Measurements from ENCODE around the gene COL8A2.
A peak's percentile ranks its signal among the peaks of the same experiment; 100 is the strongest.

The COL8A2 gene

GRCh38 chr1:36135330-36135667 lies 10.3 kb upstream of the COL8A2 start:
- peak in 1 of 6 experiments; percentile 5 for DNase-seq

DNA sequence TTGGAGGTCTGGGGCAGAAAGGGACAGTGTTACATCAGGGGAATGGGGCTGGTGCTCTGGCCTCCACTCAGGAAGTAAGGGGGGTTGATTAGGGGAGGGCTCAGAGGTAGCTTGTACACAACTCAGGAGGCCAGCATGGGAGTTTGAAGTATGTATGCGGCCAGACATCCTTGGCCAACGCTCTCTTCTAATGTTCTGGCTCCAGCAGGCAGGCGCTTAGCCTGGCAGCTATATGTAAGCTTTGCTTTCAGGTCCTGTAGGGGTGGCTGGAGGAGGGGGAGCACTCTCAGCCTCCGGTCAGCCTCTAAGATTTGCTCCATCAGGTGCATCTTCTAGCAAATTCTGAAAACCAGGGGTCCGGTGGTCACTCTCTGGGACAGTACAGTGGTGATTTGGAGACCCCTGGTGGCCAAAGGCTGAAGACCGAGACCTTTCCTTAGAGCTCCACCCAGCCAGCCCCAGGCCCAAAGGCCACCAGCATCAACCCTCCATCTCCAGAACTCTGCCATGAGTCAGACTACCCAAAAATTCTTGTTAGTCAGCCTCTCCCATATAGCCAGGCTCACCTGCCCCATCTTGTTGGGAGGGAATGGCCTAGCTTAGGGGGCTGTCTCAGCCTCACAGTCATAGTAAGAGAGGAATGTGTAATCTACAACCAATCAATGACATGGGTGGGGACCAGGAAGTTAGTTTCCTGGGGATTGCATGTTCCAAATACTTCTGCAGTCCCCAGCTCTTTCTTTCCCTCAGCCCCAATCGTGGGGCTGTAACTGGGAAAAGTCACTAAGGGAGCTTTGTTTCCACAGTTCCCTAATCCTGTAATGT lies 9.7 kb upstream of the COL8A2 start:
- DNase-seq, result peak in 5 of 6 experiments; percentile 6 to 25 (median 16)

DNA sequence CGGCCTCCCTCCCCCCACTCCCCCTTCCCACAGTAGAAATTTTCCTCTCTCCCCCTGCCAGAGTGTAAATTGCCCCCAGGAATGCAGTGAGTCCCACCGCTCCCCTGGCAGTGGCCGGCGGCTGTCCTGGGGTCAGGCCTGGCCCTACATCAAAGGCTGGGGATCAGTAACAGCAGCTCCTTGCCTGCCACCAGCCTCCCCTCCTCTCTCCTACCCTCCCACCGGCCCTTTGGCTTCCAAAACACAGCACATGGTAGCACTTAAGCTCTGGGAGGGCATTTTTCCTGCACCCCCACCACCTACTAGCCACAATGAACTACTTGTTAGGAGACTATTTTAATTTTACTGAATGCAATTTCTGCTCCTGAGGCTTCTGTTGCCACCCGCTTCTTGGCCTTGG lies 9.0 kb upstream of the COL8A2 start:
- no peak for DNase-seq

DNA sequence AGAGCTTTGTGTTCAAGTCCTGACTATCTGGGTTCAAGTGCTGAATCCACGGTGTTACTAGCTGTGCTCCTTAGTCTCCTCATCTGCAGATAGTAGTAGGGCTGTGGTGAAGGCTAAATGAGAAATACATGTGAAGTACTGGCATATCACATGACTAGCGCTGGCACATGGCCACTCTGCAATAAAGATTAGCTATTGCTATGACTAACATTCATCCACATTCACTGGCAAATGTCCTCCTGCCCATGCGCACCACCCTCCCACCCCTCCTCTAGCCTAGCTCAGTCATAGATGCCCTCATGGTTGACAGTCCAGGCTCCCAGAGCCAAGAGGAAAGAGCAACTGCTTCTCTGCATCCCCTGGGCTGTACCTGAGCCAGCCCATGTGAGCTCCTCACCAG lies 8.5 kb upstream of the COL8A2 start:
- no peak for DNase-seq

DNA sequence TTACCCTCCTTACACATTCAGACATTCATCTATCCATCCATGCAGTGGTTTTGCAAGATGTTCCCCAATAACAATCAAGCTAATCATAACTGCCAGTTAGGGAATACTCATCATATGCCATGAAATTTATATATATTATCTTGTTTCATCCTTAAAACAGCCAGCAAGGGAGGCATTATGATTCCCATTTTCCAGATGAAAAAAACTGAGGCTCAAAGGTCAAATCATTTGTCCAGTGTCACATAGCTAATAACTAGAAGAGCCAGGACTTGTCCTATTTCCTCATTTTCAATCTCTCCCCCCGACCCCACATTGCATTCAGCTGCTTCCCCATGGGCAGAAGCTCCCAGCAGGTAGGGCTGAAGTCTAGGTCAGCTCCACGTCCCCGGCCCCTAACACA lies 7.0 kb upstream of the COL8A2 start:
- DNase-seq, result no peak

DNA sequence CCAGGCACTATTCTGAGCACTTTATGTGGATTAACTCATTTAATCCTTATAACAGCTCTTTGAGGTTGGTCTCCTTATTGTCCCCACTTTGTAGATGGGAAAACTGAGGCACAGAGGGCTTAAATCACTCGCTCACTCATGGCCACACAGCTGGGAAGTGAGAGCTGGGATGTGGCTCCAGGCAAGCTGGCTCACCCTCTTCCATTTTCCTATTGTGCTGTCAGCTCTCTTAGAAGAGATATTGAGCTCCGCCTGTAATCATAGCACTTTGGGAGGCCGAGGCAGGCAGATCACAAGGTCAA lies 3.8 kb upstream of the COL8A2 start:
- no peak for DNase-seq

DNA sequence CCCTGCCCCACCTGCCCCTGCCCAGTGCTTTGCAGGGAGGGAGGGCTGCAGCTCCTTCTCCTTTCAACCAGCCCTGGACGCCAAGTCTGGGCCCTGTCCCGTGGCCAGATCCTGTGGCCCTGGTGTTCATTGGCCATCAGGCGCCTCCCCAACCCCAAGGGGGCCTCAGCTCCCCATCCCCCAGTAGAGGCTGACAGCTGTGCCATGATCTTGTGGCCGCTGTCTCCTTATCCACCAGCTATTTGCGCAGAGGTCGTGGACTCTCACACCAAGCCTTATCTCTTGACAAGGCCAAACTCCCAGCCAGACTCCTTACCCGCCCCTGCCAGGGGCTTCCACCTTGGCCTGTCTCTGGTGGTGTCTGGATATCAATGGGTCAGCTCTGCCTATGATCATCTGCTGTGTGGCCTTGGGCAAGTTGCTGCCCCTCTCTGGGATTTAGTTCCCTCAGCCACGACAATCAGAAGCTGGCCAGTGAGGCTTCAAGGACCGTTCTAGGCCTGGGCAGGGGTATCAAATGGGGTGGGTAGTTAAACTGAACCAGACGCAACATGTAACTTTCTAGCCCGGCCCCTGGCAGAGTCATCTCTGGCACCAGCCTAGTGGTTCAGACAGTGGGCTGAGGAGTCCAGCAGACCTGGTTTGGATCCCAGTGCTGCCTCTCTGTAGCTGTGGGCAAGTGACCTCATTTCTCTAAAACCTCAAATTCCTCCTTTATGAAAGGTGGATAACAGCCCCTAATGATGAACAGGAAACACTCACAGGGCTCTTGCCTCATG lies 3.3 kb upstream of the COL8A2 start:
- DNase-seq, result no peak

GRCh38 chr1:36126797-36127500 lies 1.9 kb upstream of the COL8A2 start:
- no peak for DNase-seq

GRCh38 chr1:36126005-36126716 lies 1.1 kb upstream of the COL8A2 start:
- DNase-seq, result no peak

- DNase-seq, result no peak
Measured at GRCh38 chr1:36124404-36125128, 456 bp downstream of the COL8A2 start.

DNA sequence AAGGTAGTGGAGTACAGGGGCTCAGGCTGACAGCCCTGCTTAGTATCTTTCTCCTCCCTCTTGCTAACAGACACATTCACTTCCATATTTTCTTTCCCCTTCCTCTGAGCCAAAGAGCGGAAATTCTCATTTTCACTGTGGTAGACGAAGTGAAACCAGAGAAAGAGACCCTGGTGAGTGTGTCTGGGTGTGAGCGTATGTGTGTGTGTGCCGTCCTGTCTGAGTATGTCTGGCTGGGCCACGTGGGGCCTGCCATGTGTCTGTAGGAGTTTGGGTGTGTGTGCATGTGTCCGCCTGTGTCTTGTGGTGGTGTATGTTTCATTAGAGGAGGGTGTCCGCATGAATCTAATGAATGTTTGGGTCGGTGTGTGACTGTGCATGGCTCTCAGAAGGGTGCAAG lies 1.7 kb downstream of the COL8A2 start:
- no peak for DNase-seq

- DNase-seq, result no peak
Measured at GRCh38 chr1:36122062-36123030, 2.7 kb downstream of the COL8A2 start.

- no peak for DNase-seq
Measured at GRCh38 chr1:36119456-36119855, 5.6 kb downstream of the COL8A2 start.

- no peak for DNase-seq
Measured at GRCh38 chr1:36118447-36119204, 6.4 kb downstream of the COL8A2 start.

DNA sequence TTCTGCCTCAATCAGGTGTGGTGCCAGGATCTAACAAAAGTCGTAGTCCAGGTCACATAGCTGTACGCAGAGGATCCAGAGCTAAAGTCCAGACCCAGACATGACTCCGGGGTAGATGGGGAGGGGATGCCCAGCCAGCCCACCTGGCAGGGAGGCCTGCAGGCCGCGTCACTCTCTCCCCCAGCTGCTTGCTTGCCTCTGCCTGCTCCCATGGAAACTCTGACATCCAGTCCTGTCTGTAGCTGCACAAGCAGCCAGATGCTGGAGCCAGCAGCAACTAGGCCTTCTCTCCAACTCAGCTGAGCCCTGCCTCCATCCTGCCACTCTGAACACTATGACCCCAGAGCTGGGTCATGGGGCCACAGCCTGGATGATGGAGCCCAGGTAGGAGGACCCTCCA lies 8.1 kb downstream of the COL8A2 start:
- no peak for DNase-seq

- DNase-seq, result no peak
Measured at GRCh38 chr1:36115931-36116330, 9.1 kb downstream of the COL8A2 start.

GRCh38 chr1:36115200-36115669 lies 9.8 kb downstream of the COL8A2 start:
- no peak for DNase-seq

- DNase-seq, result no peak
Measured at GRCh38 chr1:36114371-36114770, 10.7 kb downstream of the COL8A2 start.

GRCh38 chr1:36112823-36113222 lies 12.2 kb downstream of the COL8A2 start:
- DNase-seq, result no peak

DNA sequence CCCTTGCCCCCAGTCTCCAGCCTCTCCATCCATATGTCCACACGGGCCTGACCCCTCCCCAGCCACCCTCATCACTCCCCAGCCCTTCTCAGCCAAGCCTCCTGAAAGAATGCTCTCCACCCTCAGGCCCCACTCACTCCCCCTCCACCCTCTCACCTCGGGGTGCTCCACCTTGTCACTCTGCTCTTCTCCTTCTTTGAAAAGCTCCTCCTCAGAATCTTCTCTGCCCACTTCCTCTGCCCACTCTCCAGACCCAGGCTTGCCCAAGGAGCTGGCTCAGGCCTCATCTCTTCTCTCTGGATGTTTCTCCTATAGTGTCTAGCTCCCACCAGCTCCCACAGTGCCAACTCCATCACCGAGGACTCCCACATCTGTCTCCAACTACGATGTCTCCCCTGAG lies 13.9 kb downstream of the COL8A2 start:
- no peak for DNase-seq
